HG02610 (cell line): ENCODE measurements around the gene HHLA2.

Experiments
- ATAC-seq: cut with Tn5 transposase; IDR thresholded peaks from one replicate; pipeline ENCODE4 v1.9.1; 2021; ENCODE audit warnings: mild to moderate bottlenecking, moderate library complexity; ENCODE audit not compliant: unreplicated experiment

Gene HHLA2

DNA sequence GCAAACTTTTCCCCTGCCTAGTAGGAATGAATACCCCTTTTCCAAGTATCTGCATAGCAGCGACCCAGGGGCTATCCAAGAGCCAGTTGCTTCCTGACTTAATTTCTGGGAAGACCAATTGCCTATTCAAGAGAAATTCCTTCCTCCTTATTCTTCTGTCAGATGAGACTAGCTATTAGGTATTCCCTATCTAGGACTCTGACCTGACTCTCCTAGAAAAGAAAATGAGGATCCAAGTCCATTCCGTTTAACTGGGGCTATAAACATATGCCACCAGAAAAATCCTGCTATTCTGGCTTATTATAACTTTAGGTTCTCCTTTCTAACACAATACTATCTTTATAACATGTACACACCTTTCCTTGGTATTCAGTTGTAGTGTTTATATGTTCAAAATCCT lies 1.7 kb downstream of the HHLA2 start:
- no peak for ATAC-seq

DNA sequence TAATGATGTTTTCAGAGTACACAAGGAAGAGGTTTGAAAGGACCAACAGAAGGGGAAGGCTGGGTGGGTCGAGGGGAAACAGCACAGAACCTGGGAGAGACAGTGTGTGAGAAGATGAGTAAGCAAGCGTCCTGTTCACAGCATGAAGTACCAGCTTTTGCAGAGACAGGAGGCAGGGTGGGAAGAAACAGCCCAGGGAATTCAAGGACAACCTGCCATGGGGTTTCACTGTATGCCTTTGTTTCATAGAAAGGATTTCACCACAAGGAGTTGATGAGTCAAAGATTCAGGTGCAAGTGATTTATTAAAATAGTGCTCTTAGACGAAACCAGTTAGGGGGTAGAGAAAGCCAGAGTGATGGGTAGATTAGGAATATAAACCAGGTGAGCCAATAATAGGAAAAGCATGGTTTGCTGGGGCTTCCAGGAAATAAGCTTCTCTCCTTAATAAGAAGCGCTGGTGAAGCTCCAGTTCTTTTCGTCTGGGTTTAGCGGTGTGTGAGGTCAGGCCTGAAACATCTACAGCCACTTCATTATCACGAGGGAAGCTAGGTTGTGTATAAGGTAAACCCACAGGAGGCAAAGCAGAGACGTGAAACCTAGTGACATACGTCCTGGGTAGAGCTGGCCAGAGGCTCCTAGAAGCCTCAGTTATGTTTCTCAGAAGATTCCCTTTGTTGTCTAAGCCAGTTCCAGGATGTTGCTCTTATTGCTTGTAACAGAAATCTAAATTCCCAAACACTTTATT lies 3.9 kb downstream of the HHLA2 start:
- no peak for ATAC-seq

DNA sequence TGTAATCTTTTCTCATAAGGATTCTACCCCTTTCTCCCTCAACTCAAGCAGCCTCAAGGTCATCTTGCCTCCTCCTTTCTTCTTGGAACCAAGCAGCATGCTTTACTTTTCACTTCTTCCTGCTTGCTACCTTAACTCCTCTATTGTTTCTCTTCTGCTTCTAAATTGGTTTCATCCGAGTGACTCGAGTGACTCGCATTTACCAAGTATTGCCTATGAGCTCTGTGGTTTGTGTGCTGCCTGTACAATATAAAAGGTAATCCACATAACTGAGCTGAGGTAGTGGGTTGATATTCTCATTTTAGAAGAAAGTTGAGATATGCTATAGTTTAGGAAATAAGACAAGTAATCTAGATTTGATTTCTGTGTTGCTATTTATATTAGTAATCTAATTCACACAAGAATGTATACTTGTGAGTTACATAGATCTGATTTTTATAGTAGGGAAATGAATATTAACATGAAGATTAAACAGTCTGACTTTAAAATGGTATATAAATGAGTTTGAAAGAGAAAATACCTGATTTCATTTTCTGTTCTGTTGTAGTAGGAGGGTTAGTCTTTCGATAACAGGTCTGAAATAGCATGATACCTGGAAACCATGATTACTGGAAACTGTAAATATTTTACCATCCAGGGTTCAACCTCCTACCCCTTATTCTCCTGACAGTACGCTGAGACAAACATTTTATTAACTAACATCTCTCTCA lies 5.5 kb downstream of the HHLA2 start:
- peak; percentile 47 for ATAC-seq

DNA sequence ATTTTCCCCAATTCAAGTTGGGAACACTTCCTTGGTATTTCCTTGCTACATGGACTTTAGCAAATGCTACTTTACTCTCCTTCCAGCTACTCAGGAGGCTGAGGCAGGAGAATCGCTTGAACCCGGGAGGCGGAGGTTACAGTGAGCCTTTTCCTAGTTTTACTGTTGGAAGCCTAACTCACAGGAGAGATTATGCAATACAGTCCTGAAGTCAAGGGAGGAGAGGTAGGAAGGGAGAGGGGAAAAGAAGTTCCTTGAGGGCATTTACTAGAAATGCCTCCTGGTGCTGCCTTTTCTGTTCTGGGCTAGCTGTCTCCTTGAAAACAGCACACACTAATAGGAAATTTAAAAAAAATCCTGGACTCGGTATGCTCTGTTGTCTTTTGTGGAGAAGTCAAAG lies 6.2 kb downstream of the HHLA2 start:
- no peak for ATAC-seq

DNA sequence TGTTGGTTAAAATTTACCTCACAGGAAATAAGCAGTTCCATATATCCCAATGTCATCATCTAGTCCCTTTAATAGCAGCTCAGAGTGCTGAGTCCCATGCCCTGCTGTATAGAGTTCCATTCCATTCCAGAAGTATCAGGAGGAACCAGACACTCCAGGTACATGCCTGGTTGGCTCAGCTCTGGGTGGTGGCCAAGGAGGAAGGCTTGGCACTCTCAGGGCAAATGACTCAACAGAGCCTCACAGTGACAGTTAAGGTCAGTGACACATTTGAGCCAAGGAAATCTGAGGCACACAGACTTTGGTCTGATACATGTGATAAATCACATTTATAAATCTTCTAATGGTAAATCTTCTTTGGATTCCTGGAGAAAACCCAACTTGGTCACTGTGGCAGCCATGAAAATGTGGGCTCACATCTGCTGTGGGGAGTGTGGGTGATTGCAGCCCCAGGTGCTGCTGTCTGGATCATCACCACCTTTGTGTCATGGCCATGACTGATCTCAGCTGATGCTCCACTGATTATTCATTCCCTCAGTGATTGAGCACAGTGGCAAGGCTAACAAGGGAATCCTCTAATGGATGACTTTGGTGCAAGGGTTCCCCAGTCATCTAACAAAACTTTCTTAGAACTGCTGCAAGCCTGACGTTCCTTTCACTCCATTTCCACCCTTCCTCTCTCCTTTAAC lies 9.3 kb downstream of the HHLA2 start:
- no peak for ATAC-seq

DNA sequence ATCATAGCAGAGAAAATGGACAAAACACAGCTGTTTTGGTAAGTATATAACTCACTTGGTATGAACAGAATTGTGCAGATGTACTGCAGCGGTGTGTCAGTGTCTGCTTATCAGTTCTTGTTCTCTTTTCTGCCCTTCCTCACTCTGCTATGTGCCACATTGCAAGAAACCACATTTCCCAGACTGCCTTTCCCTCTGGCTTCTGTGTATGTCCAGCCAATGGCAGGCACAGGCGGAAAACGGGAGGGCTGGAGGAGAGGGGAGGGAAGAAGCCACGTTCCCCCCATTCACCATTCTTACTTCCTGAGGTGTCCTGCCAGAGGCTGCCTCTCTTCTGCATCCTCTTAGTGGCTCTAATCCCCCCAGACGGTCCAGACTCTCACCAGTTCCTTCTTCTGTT lies 15.4 kb downstream of the HHLA2 start:
- ATAC-seq = peak; percentile 44

DNA sequence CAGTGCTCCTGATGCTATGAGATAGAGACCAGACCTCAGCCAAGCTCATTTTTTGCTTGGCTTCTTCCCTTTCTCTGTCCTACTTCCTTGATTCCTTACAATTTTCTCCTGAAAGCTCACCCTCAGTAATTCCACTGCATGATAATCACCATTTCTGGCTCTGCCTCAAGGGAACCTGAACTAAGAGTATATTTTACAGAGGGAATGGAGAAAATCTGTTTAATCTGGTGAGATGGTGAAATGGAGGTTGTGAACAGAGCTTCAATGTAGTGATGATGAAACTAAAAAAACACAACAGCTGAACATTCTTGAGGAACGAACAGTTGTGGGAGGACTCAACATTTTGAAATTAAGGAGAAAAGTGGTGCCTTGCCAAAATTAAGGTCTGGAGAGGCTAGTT lies 16.3 kb downstream of the HHLA2 start:
- ATAC-seq = no peak

DNA sequence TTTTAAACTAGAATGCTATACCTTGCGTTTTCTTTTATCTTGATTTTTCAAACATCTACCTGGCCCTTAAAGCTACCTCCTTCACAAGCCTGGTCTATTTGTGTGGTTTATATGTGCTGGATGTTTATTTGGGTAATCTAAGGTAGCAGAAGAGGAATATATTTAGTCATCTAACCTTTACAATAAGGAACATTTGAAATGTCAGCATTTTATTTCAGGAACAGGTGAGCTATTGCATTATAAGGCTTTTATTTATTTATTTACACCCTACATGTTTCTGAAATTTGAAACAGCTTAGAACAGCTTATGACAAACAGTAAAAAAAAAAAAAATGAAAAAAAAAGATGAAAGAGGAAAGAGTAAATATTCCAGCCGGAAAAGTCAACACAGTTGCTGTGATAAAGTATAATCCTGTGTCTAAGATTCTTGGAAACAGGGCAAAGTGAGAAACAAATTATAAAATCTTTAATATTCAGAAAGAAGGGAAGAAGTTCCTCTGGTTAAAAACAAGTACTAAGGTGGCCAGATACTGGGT lies 19.5 kb downstream of the HHLA2 start:
- no peak for ATAC-seq

DNA sequence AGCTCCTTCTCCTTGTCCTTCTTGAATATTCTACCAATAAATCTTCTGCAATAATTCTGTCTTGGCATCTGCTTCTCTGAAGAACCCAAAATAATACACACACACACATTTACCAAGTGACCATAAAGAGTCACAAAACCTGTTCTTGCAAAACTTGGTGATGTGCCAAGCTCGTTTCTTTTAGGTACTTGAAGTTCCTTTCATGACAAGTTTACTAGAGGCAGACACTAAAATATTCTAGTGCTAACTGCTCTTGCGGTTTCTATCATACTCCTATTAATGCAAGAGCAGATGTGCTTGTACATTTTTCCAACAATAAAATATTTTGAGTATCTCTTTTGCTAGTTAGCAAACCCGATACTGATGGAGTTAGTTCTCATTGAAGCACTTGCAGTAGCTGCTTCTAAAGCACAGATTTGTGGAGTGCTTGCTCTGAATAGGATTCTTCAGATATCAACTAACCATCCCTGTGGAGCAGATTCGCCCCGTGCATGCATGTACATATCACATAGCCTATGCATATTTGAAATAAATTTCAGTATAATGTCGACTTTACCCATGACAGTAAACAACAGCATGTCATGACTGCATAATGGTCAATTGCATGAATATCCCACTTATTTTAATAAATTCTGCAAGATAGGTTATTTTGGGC lies 23.2 kb downstream of the HHLA2 start:
- no peak for ATAC-seq

DNA sequence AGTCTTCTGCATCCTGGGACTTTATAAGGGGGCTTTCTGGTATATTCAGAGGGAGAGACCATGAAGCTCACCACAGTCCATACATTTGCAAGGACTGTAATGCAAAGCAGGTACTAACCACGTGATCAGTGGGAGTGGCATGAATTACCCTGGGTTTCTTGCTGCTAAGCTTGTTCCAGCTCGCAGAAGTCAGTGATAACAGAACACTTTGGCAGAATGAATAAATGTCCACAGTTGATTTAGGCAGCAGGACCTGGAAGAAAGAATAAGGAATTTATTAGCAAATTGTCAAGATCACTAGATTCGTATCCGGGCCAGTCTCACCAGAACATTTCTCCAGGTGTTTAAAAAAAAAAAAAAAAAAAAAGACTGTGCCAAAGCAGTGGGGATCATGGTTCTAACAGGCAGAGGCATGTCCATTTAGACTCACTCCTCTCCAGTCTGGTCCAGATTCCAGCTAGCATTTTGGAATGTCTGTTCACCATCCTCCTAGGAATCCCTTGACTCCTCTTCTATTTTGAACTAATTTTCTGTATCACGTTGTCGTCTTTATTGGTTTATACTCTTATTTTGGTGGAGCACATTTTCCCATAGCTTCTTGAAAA lies 24.5 kb downstream of the HHLA2 start:
- no peak for ATAC-seq

DNA sequence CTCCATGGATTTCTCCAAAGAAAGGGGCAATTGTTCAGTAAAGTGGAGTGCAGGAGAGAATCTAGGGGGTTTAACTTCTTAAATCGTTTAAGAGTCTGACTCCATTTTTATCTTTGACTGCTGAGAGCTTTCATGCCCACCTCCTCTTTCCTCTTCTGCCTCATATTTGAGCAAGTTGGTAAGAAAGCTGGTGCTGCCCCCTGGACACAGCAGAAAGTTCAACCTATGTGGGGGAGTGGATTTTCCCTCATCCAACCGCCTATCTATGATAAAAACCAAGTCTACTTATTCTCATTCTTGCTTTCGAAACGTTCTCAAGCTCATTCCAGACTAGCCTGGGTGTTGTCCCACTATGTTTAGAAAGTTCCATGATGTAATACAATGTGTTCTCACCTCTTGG lies 26.0 kb downstream of the HHLA2 start:
- no peak for ATAC-seq

DNA sequence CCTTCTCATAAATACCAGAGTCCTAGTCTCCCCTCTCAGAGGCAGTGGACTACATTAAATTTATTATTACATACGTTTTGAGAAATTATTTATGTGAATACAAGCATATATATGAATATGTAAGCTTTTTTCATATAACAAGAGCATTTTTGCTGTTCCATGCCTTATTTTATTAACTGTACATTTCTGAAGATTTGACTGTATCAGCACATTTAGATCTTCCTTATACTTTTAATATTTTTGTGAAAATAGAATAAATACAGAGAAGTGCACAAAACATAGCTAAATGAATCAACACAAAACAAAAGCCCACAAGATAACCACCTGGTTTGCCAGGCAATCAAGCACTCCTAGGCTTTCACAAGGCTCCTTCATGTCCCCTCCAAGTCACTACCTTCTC lies 27.8 kb downstream of the HHLA2 start:
- no peak for ATAC-seq

DNA sequence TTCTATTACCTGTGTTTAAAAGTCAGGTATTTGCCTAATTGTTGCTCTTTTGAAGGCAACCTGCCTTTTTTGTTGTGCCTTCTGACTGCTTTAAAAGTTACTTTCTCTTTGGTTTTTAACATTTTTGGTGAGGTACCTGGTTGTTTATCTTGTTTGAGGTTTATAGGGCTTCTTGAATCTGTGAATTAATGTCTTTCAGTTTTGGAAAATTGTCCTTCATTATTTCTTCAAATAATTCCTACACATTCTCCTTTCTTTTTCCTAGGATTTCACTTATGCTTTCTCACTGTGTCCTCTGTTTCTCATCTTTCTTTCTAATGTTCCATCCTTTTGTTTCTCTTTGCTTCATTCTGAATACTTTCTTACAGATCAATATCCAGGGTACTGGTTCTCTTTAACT lies 30.8 kb downstream of the HHLA2 start:
- no peak for ATAC-seq

DNA sequence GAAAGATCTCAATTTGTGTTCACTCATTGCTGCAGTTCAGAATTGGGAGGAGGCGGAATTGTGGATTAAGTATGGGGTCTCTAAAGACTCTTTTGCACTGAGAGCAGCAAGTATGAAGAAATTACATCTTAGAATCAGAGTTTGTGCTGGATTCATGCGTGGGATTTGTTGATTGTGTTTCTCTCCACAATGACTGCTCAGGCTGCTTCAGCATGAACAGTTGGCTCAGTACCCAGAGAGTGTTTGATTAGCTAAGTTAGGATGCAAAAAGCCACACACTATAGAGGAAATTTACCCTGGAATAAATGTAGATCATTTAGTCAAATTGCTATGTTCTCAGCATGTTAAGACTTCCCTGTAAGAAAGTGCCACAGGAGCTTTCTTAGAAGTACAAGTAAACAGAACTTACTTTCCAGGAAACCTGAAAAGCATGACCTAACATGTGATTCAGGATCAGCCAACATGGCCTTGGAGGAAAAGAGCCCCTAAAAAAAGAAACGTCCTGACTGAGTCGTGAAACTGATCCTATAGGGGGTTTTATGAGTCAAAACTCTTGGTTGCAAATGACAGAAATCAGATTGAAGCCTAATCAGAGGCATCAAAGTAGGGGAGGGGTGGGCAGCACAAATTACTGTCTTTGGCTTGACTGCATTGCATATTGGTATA lies 32.6 kb downstream of the HHLA2 start:
- no peak for ATAC-seq

DNA sequence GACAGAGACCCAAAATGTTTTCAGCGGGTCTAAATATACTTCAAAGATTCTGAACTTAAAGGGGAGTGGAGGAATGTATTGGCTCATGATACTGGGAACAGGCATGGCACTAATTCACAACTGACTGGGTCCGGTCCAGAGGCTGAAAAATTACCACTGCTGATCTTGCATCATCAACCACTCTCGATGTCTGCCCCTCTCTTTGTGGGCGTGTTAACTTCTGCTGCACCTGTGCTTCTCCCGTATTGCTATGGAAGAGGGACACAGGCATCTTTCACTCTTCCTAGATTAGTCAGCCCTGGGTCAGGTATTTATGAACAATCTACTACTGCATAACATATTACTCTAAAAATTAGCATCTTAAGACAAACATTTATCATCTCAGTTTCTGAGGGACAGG lies 33.2 kb downstream of the HHLA2 start:
- ATAC-seq = no peak

DNA sequence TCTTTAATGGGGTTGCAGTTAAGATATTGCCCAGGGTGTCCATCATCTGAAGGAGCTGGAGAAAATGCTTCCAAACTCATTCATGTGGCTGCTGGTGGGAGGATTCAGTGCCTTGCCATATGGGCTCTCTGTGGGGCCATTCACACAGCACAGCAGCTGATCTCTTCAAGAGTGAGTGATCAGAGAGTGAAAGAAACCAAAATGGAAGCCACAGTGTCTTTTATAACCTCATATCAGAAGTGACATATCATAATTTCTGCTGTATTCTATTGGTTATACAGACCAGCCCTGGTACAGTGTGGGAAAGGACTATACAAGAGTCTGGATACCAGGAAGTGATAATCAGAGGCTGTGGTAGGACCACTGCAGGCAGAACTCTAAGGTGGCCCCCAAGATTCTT lies 33.6 kb downstream of the HHLA2 start:
- no peak for ATAC-seq

DNA sequence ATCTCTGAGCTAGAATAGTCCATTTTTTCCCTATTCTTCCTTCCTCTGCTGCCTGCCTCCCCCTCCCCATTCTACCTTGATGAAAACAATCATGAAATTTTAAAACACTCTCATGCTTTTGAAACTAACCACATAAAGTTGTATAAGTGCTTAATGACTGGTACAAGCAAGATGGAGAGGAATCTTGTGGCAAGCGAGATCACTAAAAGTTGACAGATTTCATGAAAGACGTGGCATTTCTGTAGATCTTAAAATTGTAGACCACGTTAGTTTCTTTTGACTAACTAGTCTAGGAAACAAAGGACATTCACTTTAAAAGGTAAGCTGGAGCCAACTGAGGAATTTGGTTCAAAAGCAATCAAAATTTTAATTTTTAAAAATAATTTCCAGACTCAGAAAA lies 35.4 kb downstream of the HHLA2 start:
- ATAC-seq = no peak

DNA sequence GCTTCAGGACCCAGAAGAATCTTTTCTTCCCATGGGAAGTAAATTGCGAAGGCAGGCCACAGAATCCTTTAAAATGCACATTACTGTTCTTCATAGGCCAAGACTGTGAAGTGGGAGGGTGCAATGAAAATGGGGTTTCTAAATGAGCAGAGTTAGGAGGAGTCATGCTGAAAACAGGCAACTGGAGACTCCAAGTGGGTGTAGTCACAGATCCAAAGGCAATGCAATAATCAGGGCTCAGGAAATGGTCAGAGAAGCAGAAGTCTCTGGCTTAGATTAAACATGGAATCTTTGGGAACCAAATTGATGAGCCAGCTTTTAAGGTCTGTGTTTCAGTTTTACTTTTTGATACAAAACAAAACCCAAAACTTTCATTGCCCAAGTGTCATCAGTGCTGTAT lies 37.6 kb downstream of the HHLA2 start:
- no peak for ATAC-seq

DNA sequence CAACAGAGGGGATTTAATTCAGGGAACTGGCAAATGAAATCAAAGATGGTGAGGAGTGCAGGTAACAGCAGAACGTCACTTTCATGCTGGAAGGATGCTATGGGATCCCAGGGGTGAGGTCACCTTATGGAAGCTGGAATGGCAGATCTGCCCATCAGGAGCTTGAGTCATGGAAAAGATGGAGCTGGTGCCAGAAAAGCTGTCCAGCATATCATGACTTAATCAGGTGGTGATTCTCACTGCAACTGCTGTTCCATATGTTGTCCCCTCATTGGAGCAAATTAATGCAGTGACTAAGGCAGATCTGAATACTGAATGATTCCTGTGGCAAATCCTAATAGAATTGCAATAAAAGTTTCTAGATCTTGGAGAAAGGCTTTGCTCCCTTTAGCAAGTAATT lies 38.4 kb downstream of the HHLA2 start:
- ATAC-seq = no peak

DNA sequence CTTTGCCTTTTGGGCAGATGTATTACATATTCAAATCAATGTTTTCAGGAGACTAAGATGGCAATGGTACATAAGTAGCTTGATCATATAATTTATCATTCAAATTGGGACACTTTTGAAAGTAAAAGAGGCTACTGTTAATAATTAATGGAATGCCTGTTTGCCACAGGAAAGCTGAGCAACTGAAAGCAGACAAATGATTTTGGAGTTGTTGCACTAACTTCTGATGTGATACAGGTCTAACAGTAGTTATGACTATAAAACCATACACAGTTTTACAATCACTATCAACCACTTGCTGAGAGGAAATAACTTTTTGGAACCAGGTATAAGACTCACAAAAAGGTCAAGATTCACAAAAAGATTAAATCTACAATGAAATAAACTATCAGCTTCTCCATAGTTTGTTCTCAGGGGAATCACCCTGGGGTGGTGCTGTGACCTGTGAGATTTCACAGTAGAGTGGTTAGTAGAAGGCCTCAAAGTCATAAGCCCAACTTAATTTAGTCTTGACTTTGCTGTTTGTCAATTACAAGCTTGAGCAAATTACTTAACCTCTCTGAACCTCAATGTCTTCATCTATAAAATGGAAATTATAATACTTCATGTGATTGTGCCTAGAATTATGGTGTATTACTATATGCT lies 42.7 kb downstream of the HHLA2 start:
- ATAC-seq = no peak
